NCI-H2196 (cell line): ENCODE data around the gene LRRC1.
"Not testable (repeated sequence)": the region's sequence is repeated elsewhere in the genome, so short reads cannot be mapped to it uniquely, and the experiment has no call there.

Experiments
- DNase-seq: peaks from one replicate; lab custom pipeline; 2025; ENCODE audit not compliant: unreplicated experiment; lab: John Stamatoyannopoulos, UW

Gene LRRC1

GRCh38 chr6:53794720-53795339 lies at the start of gene LRRC1:
Gene LRRC1, plus strand, starts transcription at chr6:53795005. Its CDS starts 252 bp downstream, at chr6:53795257.
- DNase-seq = peak; percentile 91

- DNase-seq = peak; percentile 42
Observed at GRCh38 chr6:53746442-53747103, 48.2 kb upstream of the LRRC1 start.

GRCh38 chr6:53750052-53750650 lies 44.7 kb upstream of the LRRC1 start:
- no peak for DNase-seq

- DNase-seq = no peak
Observed at GRCh38 chr6:53751417-53751816, 43.4 kb upstream of the LRRC1 start.

- no peak for DNase-seq
Observed at GRCh38 chr6:53752440-53752839, 42.4 kb upstream of the LRRC1 start.

- no peak for DNase-seq
Observed at GRCh38 chr6:53752856-53753255, 41.9 kb upstream of the LRRC1 start.

- no peak for DNase-seq
Observed at GRCh38 chr6:53754330-53754729, 40.5 kb upstream of the LRRC1 start.

- no peak for DNase-seq
Observed at GRCh38 chr6:53756396-53756795, 38.4 kb upstream of the LRRC1 start.

- no peak for DNase-seq
Observed at GRCh38 chr6:53758496-53758895, 36.3 kb upstream of the LRRC1 start.

GRCh38 chr6:53761036-53761435 lies 33.8 kb upstream of the LRRC1 start:
- no peak for DNase-seq

- DNase-seq = no peak
Observed at GRCh38 chr6:53765270-53765669, 29.5 kb upstream of the LRRC1 start.

- no peak for DNase-seq
Observed at GRCh38 chr6:53766930-53767329, 27.9 kb upstream of the LRRC1 start.

GRCh38 chr6:53767941-53768340 lies 26.9 kb upstream of the LRRC1 start:
- no peak for DNase-seq

- no peak for DNase-seq
Observed at GRCh38 chr6:53768636-53769035, 26.2 kb upstream of the LRRC1 start.

- DNase-seq = no peak
Observed at GRCh38 chr6:53770780-53771249, 24.0 kb upstream of the LRRC1 start.

GRCh38 chr6:53771785-53772624 lies 22.8 kb upstream of the LRRC1 start:
- DNase-seq = no peak

- DNase-seq = no peak
Observed at GRCh38 chr6:53773044-53773696, 21.6 kb upstream of the LRRC1 start.

GRCh38 chr6:53776152-53776551 lies 18.7 kb upstream of the LRRC1 start:
- not testable (repeated sequence) for DNase-seq

- not testable (repeated sequence) for DNase-seq
Observed at GRCh38 chr6:53784991-53785390, 9.8 kb upstream of the LRRC1 start.

GRCh38 chr6:53786832-53787231 lies 8.0 kb upstream of the LRRC1 start:
- DNase-seq = no peak

- no peak for DNase-seq
Observed at GRCh38 chr6:53790886-53791285, 3.9 kb upstream of the LRRC1 start.
